Measurements from ENCODE around the gene PCK1. TPM values are rescaled to one million over a fixed set of nuclear protein-coding genes. Genes with fewer than 3 reads are reported as not detected.

The PCK1 gene
- total and polyA plus RNA-seq, 2 donors (not counting 3 experiments of a cell fraction or from before 2014, with no cell fraction given): not detected

GRCh38 chr20:57590485-57591288 is 29.8 kb downstream of the PCK1 start:
- no peaks in the 10 kb centered on the region for H3K79me2 ChIP-seq (ENCODE audit: control insufficient read depth, insufficient read depth, low read length)
- DNase-seq (ENCODE audit: low read depth, low spot score) (no peak), FAIRE-seq (no peak)
- no peak overlapping the region for H3K27ac ChIP-seq (ENCODE audit: insufficient read depth, low read depth, low read length)
- no peaks in the 10 kb centered on the region for H3K36me3 ChIP-seq (ENCODE audit: control insufficient read depth in 2 of 2, extremely low read depth in 1 of 2, insufficient read depth in 2 of 2, low read length in 2 of 2)
- dilution Hi-C loops (cut with MboI; ENCODE audit: extremely low pct_ligation_motif_present, low sequenced_read_pairs) (no loop called here), intact Hi-C loops (cut with micrococcal nuclease) (loop anchor here (5.0 kb wide), 1 partner anchor 208 kb away; no protein-coding TSS in a partner anchor)
- no peaks in the 10 kb centered on the region for H3K9me3 ChIP-seq (replicated peaks; ENCODE audit: control insufficient read depth, insufficient read depth, low read length)
- no peaks in the 10 kb centered on the region for H3K4me1 ChIP-seq (ENCODE audit: control insufficient read depth, extremely low read depth, insufficient read depth, low read length)
- no peaks in the 10 kb centered on the region for H3K27me3 ChIP-seq (ENCODE audit: control insufficient read depth in 2 of 2, insufficient read depth in 2 of 2, low read length in 2 of 2)
- no peak overlapping the region for H3K4me3 ChIP-seq (replicated peaks in 1 of 3; ENCODE audit: insufficient read depth in 1 of 3, low read depth in 1 of 3, low read length in 3 of 3)
- no peaks in the 10 kb centered on the region for H3K9me1 ChIP-seq (replicated peaks; ENCODE audit: control insufficient read depth, extremely low read depth, insufficient read depth, low read length)
- no TSS peak for BruUV-seq (replicated peaks)
- TF ChIP-seq CTCF (IDR thresholded peaks at IDR 0.05; ENCODE audit: extremely low read depth in 1 of 2, insufficient read depth in 1 of 2, low read depth in 1 of 2, low read length in 2 of 2) (no peak), EZH2 (IDR thresholded peaks at IDR 0.05; ENCODE audit: borderline replicate concordance, low read depth, low read length, severe bottlenecking) (no peak), JUN (IDR thresholded peaks at IDR 0.05; ENCODE audit: borderline replicate concordance, insufficient read depth, insufficient read length, low read depth) (no peak), FOS (IDR thresholded peaks at IDR 0.05; ENCODE audit: borderline replicate concordance, insufficient read depth, low read length) (no peak), MAX (IDR thresholded peaks at IDR 0.05; ENCODE audit: insufficient read depth, insufficient read length) (no peak), POLR2AphosphoS5 (IDR thresholded peaks at IDR 0.05; ENCODE audit: insufficient read depth, low read depth, low read length) (no peak), MYC (IDR thresholded peaks at IDR 0.05; ENCODE audit: low read depth, low read length) (no peak), POLR2A (IDR thresholded peaks at IDR 0.05; ENCODE audit: low read depth, low read length) (no peak)
- ChIA-PET CTCF (interaction anchor here (1.0 kb wide), 1 partner anchor 589 kb away, joined by 3 read pairs; no protein-coding TSS in a partner anchor), POLR2A (no interaction called here)
- no peak overlapping the region for H3K4me2 ChIP-seq (ENCODE audit: insufficient read depth, low read length)
- no peak overlapping the region for H3K9ac ChIP-seq (replicated peaks; ENCODE audit: extremely low read depth, insufficient read depth, low read length)
- H4K20me1 ChIP-seq (replicated peaks; ENCODE audit: control insufficient read depth, extremely low read depth, insufficient read depth, low read length): no peaks in the 10 kb centered on the region
- no peak overlapping the region for H2AFZ ChIP-seq (ENCODE audit: low read depth, low read length)

Measured in endothelial cell of umbilical vein (primary cell).